Epithelial cell of esophagus (primary cell): Measurements from ENCODE around the gene LINC01488.

Experiments used
- DNase-seq: peaks from one replicate; pipeline ENCODE4 v3.0.0; 2010; ENCODE audit warnings: low read depth
- H3K4me3 ChIP-seq: 2 replicates; pipeline ENCODE4 v1.5.1; 2011; ENCODE audit warnings: mild to moderate bottlenecking, low read length, control low read depth
- TF ChIP-seq, protein P1 (sequence below): IDR thresholded peaks from 2 replicates; pipeline ENCODE4 v1.5.1; 2011; ENCODE audit warnings: low read depth, mild to moderate bottlenecking, low read length, control low read depth, inconsistent platforms; ENCODE audit not compliant: insufficient read depth; ENCODE audit errors: missing control alignments

The LINC01488 gene

GRCh38 chr11:69489031-69489745 is 7.7 kb downstream of the LINC01488 start:
- H3K4me3 ChIP-seq, result no peak overlapping the region
- no peak for DNase-seq
- TF ChIP-seq, protein P1, sequence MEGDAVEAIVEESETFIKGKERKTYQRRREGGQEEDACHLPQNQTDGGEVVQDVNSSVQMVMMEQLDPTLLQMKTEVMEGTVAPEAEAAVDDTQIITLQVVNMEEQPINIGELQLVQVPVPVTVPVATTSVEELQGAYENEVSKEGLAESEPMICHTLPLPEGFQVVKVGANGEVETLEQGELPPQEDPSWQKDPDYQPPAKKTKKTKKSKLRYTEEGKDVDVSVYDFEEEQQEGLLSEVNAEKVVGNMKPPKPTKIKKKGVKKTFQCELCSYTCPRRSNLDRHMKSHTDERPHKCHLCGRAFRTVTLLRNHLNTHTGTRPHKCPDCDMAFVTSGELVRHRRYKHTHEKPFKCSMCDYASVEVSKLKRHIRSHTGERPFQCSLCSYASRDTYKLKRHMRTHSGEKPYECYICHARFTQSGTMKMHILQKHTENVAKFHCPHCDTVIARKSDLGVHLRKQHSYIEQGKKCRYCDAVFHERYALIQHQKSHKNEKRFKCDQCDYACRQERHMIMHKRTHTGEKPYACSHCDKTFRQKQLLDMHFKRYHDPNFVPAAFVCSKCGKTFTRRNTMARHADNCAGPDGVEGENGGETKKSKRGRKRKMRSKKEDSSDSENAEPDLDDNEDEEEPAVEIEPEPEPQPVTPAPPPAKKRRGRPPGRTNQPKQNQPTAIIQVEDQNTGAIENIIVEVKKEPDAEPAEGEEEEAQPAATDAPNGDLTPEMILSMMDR, result no peak

GRCh38 chr11:69489746-69490365 is 8.4 kb downstream of the LINC01488 start:
- H3K4me3 ChIP-seq, result no peak overlapping the region
- DNase-seq, result no peak
- TF ChIP-seq, protein P1, result no peak

DNA sequence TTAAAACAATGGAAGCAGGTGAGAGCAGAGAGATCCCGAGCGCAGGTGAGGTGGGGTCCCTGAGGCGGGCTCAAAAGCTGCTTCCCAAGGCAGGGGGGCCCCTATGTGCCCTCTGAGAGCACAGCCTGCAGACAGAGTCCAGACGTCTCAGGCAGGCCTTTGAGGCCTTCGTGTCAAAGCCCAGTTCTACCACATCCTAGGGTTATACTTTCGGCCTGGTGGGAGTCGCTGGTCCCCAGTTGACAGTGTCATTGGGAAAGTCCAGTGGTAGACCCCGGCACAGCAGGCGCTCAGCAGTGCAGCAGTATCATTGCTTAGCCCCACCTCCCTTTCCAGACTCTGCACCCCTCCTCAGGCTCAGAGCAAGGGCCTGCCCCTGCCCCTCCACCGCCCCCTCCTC is 9.1 kb downstream of the LINC01488 start:
- TF ChIP-seq, protein P1, result no peak
- no peak for DNase-seq
- H3K4me3 ChIP-seq, result no peak overlapping the region

DNA sequence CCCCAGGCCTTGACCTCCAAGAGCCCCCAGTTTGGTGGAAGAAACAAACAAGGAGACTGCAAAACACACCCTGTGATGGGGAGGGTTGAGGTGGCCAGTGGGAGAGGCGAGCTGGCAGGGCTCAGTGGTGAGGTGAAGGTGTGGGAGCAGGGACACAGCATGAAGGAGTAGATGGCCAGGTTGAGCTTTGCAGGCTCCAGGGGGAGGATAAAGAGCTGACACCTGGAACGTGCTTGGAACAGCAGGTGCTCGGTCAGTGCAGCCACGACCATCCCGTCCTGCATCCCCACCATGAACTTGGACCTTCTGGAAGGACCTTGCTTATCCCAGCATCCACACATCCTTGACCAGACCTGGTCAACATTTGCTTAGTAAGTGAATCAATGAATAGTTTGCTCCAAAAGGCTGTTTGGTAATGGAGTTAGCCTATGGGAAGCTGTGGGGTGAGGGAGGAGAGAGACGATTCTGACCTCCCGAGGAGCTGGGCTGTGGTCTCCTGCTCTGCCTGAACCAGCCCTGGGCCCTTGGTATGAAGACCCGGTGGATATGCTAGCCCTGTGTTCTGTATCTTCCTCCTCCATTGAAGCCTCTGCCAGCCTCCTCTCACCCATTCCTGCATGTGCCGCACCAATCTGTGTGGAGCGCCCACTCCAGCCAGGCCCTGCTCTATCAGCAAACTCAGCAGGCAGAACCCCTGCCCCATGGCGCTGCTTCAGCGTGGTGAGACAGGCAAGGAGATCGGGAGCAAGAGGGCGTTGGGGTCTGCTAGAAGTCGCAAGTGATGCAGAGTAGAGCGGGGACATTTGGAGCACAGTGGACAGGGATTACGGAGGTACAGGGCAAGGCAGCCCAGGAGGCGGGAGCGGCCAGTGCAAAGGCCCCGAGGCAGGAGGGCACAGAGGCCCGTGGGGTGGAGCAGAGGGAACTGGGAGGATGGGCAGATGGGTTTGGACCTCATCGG is 9.9 kb downstream of the LINC01488 start:
- TF ChIP-seq, protein P1, result no peak
- no peak overlapping the region for H3K4me3 ChIP-seq
- DNase-seq, result no peak

DNA sequence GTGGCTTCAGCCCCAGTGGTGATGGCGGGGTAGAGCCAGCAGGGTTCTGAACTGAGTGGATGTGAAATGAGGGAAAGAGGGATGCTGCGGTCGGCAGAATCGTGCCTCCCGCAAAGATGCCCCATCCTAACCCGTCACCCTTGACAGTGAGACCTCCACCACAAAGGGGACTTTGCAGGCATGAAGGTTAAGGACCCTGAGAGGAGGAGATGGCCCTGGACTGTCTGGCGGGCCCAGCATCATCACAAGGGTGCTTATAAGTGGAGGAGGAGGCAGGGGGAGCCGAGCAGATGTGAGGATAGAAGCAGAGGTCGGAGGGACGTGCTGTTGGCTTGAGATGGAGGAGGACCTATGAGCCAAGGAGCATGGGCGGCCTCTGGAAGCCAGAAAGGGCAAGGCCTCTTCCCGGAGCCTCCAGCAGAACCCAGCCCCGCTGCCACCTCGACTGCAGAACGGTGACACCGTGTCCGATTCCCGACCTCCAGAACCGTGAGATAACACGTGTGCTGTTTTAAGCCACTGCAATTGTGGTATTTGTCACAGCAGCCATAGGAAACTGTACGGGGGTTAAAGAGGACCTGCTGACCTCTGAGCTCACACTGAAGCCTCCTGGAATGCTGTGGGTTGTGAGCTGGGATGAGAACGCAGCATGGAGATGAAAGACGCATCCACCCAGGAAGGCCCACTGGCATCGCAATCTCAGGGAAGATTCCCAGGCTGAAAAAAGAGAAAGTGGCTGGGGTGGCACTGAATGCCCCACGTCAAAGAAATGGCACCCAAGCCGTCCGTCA is 10.9 kb downstream of the LINC01488 start:
- TF ChIP-seq, protein P1, result no peak
- no peak for DNase-seq
- H3K4me3 ChIP-seq, result no peak overlapping the region
